HL-60 (cell line): ENCODE measurements around the gene SMC6.

Experiments used
- DNase-seq, 2 experiments: peaks; one replicate each; pipeline ENCODE4 v3.0.0-alpha.2; 2010 to 2020; ENCODE audit warnings: low read depth in 1 of 2, low spot score in 1 of 2
- H3K27ac ChIP-seq: fragments of 250-450 bp; sonication (Bioruptor Pico); replicated peaks from 2 replicates; pipeline ENCODE4 v1.5.1; 2020; ENCODE audit warnings: mild to moderate bottlenecking, moderate library complexity
- H3K27me3 ChIP-seq: fragments of 250-450 bp; sonication (Bioruptor Pico); 2 replicates; pipeline ENCODE4 v1.5.1; 2021; ENCODE audit warnings: mild to moderate bottlenecking, moderate library complexity; ENCODE audit not compliant: insufficient read depth, poor library complexity, severe bottlenecking
- H3K4me3 ChIP-seq: replicated peaks from 2 replicates; pipeline ENCODE4 v1.5.1; 2011; ENCODE audit warnings: mild to moderate bottlenecking, control low read depth, low read length; ENCODE audit not compliant: insufficient read depth
- CTCF ChIP-seq: IDR thresholded peaks from one replicate; pipeline ENCODE4 v1.5.1; 2011; ENCODE audit warnings: low read length, control low read depth, inconsistent platforms; ENCODE audit not compliant: insufficient read depth
- GABPA ChIP-seq: IDR thresholded peaks from 2 replicates; pipeline ENCODE4 v1.6.1; 2012; ENCODE audit warnings: low read depth
- POLR2AphosphoS5 ChIP-seq: IDR thresholded peaks from 2 replicates; pipeline ENCODE4 v1.6.1; 2012; ENCODE audit warnings: low read depth
- REST ChIP-seq: IDR thresholded peaks from 2 replicates; pipeline ENCODE4 v1.6.1; 2012; ENCODE audit warnings: low read depth; ENCODE audit not compliant: insufficient replicate concordance
- SPI1 ChIP-seq: IDR thresholded peaks from 2 replicates; pipeline ENCODE4 v1.6.1; 2012; ENCODE audit warnings: low read depth, mild to moderate bottlenecking, borderline replicate concordance

Gene SMC6

GRCh38 chr2:17719562-17720371 lies 33.8 kb downstream of the SMC6 start:
- Histone ChIP-seq H3K4me3 (no peak overlapping the region), H3K27ac (no peak overlapping the region), H3K27me3 (no peaks in the 10 kb centered on the region)
- TF ChIP-seq CTCF (peak; percentile 70), POLR2AphosphoS5 (no peak)
- no peak for DNase-seq

- no peak for DNase-seq
- Histone ChIP-seq H3K27me3 (no peaks in the 10 kb centered on the region), H3K4me3 (no peak overlapping the region), H3K27ac (no peak overlapping the region)
- TF ChIP-seq CTCF, result no peak
- TF ChIP-seq SPI1, result no peak
- TF ChIP-seq POLR2AphosphoS5, result no peak
- no peak for TF ChIP-seq REST
- TF ChIP-seq GABPA, result no peak
These were observed 34.9 kb downstream of the SMC6 start for GRCh38 chr2:17718689-17719088.

GRCh38 chr2:17717666-17718065 lies 35.9 kb downstream of the SMC6 start:
- Histone ChIP-seq H3K4me3 (no peak overlapping the region), H3K27ac (no peak overlapping the region), H3K27me3 (no peaks in the 10 kb centered on the region)
- no peak for TF ChIP-seq REST
- TF ChIP-seq POLR2AphosphoS5, result no peak
- TF ChIP-seq GABPA, result no peak
- DNase-seq, result no peak

GRCh38 chr2:17713291-17713690 lies 40.3 kb downstream of the SMC6 start:
- H3K27ac ChIP-seq, result no peak overlapping the region
- no peak for TF ChIP-seq POLR2AphosphoS5
- TF ChIP-seq REST, result no peak
- no peak for TF ChIP-seq GABPA
- no peak for TF ChIP-seq SPI1
- TF ChIP-seq CTCF, result no peak
- no peak overlapping the region for H3K4me3 ChIP-seq
- DNase-seq, result no peak
- H3K27me3 ChIP-seq, result no peaks in the 10 kb centered on the region
